Mucosa of descending colon (tissue), 3 donors: Measurements from ENCODE around the gene VIPR1. TPM values are rescaled to one million over a fixed set of nuclear protein-coding genes. Genes with fewer than 3 reads are reported as not detected.
"Not testable (repeated sequence)": the region's sequence is repeated elsewhere in the genome, so short reads cannot be mapped to it uniquely, and the experiment has no call there.

Experiments used
- ATAC-seq: fragments of 200-7000 bp; cut with Tn5 transposase; one replicate; pipeline ENCODE4 v1.9.1; 2020; ENCODE audit warnings: mild to moderate bottlenecking, moderate library complexity
- DNase-seq, 3 donors: peaks; one replicate each; pipeline ENCODE4 v3.0.0-alpha.2; 2020
- H3K36me3 ChIP-seq: fragments of 200-600 bp; one replicate; pipeline ENCODE4 v1.8.0; 2021; ENCODE audit warnings: low read depth, mild to moderate bottlenecking
- H3K4me1 ChIP-seq: fragments of 200-600 bp; one replicate; pipeline ENCODE4 v1.8.0; 2021; ENCODE audit warnings: low read depth, mild to moderate bottlenecking
- H3K4me3 ChIP-seq: fragments of 200-600 bp; one replicate; pipeline ENCODE4 v1.8.0; 2021; ENCODE audit warnings: mild to moderate bottlenecking
- H3K9me3 ChIP-seq: fragments of 200-600 bp; one replicate; pipeline ENCODE4 v1.8.0; 2021; ENCODE audit warnings: mild to moderate bottlenecking
- CTCF ChIP-seq: fragments of 200-600 bp; IDR thresholded peaks from one replicate; pipeline ENCODE4 v1.8.0; 2022; ENCODE audit warnings: antibody characterized with exemption, mild to moderate bottlenecking
- intact Hi-C, 2 donors: fragments of 100-400 bp; cut with DNase I in 1 of 2; cut with micrococcal nuclease in 1 of 2; formaldehyde crosslinking; loops; one replicate each; pipeline versions ENCODE4 v1.11.0 to v1.11.1; 2022; cut with DNase I, micrococcal nuclease
- total RNA-seq, 3 donors: library from RNA; stranded (reverse); fragmentation: NEBNext Ultra II Directional in 2 of 3; extraction: Animal tissue kit (Norgen Biotek cat#: 25700) in 2 of 3; gene quantifications; one replicate each; pipeline versions ENCODE4 v1.2.1 to v1.2.4, GENCODE V29; 2021 to 2023
- donor health status: DM: no; HTN: no; CAD: no; lungs with moderate emphysema.
- donor health status: DM: no; HTN: no; CAD: no.
- donor health status: DM: no; HTN: yes; CAD: no.

The VIPR1 gene
- total RNA-seq, 3 donors from 2014 or later: 68.9 to 202 (median 148) TPM

DNA sequence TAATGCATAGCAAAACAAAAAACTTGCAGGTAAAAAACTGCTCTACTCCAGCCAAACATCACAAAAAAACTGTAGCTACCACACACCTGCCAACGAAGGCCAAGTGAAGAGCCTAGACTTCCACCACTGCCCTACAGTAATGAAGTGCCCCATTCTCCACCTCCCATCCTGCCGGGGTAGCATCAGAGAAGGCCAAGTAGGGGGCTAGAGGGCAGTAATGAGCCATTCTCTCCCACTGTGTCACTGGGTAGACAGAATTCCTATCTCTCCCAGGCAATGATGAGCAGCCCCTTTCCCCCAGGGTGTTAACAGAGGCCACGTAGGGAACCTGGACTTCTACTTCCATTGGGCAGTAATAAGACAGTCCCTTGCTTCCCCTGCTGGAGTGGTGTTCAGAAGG, 69.8 kb downstream of the VIPR1 start:
- no peaks in the 10 kb centered on the region for H3K36me3 ChIP-seq
- H3K9me3 ChIP-seq: peaks cover 5% of the 10 kb centered on the region
- no peaks in the 10 kb centered on the region for H3K4me1 ChIP-seq
- DNase-seq (peak in 1 of 3 donors; percentile 60), ATAC-seq (peak; percentile 74)
- no peak for TF ChIP-seq CTCF
- H3K4me3 ChIP-seq: no peak overlapping the region
- intact Hi-C loops: no loop called here

GRCh38 chr3:42575137-42575741, 72.8 kb downstream of the VIPR1 start:
- no peaks in the 10 kb centered on the region for H3K4me1 ChIP-seq
- H3K9me3 ChIP-seq: peaks cover 5% of the 10 kb centered on the region
- intact Hi-C loops: no loop called here
- no peaks in the 10 kb centered on the region for H3K36me3 ChIP-seq
- DNase-seq (no peak), ATAC-seq (no peak)
- no peak overlapping the region for H3K4me3 ChIP-seq
- no peak for TF ChIP-seq CTCF

DNA sequence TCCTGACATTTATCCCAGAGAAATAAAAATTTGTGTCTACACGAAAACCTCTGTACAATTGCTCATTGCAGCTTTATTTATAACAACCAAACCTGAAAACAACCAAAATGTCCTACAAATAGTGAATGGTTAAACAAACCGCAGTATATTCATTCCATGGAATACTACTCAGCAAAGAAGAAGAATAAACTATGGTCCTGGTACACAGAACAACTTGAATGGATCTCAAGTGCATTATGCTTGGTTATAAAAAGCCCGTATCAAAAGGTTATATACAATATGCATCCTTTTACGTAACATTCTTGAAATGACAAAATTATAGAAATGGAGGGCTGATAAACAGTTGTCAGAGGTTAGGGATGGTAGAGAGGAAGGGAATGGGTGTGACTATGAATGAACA, 75.6 kb downstream of the VIPR1 start:
- no peak overlapping the region for H3K4me3 ChIP-seq
- no peak for ATAC-seq
- H3K4me1 ChIP-seq: peaks cover 9% of the 10 kb centered on the region
- DNase-seq: no peak
- intact Hi-C loops: no loop called here
- peaks cover 5% of the 10 kb centered on the region for H3K9me3 ChIP-seq
- TF ChIP-seq CTCF: no peak
- H3K36me3 ChIP-seq: no peaks in the 10 kb centered on the region

DNA sequence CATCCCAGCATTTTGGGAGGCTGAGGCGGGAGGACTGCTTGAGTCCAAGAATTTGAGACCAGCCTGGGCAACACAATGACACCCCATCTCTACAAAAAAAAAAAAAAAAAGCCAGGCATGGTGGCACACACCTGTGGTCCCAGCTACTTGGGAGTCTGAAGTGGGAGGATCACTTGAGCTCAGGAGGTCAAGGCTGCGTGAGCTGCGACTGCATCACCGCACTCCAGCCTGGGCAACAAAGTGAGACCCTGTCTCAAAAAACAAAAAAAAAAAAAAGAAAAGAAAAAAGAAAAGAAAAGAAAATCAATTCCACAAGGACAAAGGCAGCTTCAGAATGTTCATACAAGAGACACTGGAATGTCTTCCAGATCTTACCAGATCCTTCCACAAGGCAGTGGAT, 76.9 kb downstream of the VIPR1 start:
- H3K4me3 ChIP-seq, intact Hi-C loops, H3K4me1 ChIP-seq, ATAC-seq, DNase-seq, H3K9me3 ChIP-seq, H3K36me3 ChIP-seq: not testable (repeated sequence)

- no peaks in the 10 kb centered on the region for H3K36me3 ChIP-seq
- no peaks in the 10 kb centered on the region for H3K9me3 ChIP-seq
- ATAC-seq (no peak), DNase-seq (no peak)
- H3K4me3 ChIP-seq: peak overlapping the region; percentile 47
- no peak for TF ChIP-seq CTCF
- intact Hi-C loops: no loop called here
- peaks cover 9% of the 10 kb centered on the region for H3K4me1 ChIP-seq
Observed at GRCh38 chr3:42581400-42581708, 78.9 kb downstream of the VIPR1 start.

DNA sequence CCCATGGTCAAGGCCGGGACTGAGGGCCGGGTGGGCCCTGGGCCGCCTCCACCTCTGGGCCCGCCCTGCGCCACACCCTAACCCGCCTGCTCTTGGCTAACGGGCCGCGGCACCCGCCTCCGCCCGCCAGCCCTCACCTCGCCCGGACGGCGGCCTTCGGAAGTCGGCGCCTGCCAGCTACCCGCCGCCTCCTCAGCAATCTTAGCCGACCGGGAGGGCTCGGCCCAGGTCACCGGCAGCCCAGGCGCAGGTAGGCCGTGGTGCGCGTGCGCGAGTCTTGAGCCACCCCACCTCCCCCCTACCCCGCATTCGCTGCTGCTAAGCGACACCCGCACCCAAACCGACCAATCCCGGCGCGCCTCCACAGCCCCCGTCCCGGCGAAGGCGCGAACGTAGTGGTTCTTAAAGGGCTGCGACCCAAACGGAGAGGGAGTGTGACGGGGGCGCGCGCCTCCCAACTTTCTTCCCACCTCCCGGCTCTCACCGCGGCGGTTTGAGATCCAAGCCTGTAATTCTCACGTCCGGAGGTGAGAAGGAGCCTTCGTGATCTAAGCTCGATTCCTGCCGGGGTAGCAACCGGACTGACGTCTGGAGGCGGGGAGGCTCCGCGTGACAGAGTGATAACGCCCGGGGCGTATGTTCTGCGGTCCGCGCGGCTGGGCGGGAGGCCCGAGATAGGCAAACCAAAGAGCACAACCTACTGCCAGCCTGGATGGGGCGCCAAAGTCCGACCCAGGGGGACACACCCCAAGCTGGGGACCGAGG, 79.4 kb downstream of the VIPR1 start, which contains the start of gene SEC22C:
Gene SEC22C, minus strand, starts transcription at position 259 of the 765 bp plus-strand sequence. CDS start 12,921 bp downstream, outside the sequence.
- Histone ChIP-seq H3K4me3 (peak within 1 kb of the TSS; percentile 47), H3K36me3 (no peaks in the 10 kb centered on the region), H3K9me3 (no peaks in the 10 kb centered on the region), H3K4me1 (peaks cover 9% of the 10 kb centered on the region)
- TF ChIP-seq CTCF: no peak
- DNase-seq: peak; percentile 91 to 96 (median 94)
- intact Hi-C loops: no loop called here
- peak; percentile 96 for ATAC-seq
